ENCODE results near the gene ZNF740.

ZNF740 gene

GRCh38 chr12:53171725-53172329 lies 8.7 kb upstream of the ZNF740 start:
- no peak overlapping the region for H3K4me2 ChIP-seq (ENCODE audit: low read length)
- H3K9ac ChIP-seq, result no peak overlapping the region
- H3K4me3 ChIP-seq (ENCODE audit: low read depth, low read length), result no peak overlapping the region
- peak overlapping the region; percentile 54 for H3K27ac ChIP-seq
- H3K79me2 ChIP-seq, result no peaks in the 10 kb centered on the region
- H2AFZ ChIP-seq, result peak overlapping the region; percentile 82
- H3K36me3 ChIP-seq (ENCODE audit: control insufficient read depth, insufficient read depth, low read length), result no peaks in the 10 kb centered on the region
- TF ChIP-seq CTCF (IDR thresholded peaks at IDR 0.05), result no peak
- no peaks in the 10 kb centered on the region for H3K27me3 ChIP-seq (ENCODE audit: control insufficient read depth, insufficient read depth, low read length)
- no peaks in the 10 kb centered on the region for H3K9me3 ChIP-seq (ENCODE audit: control insufficient read depth, low read length)
- H3K4me1 ChIP-seq, result peaks cover 34% of the 10 kb centered on the region

GRCh38 chr12:53172352-53172751 lies 8.2 kb upstream of the ZNF740 start:
- Histone ChIP-seq H3K79me2 (no peaks in the 10 kb centered on the region), H3K9ac (no peak overlapping the region), H3K36me3 (ENCODE audit: control insufficient read depth, insufficient read depth, low read length) (no peaks in the 10 kb centered on the region), H2AFZ (no peak overlapping the region), H3K4me3 (ENCODE audit: low read depth, low read length) (no peak overlapping the region), H3K27me3 (ENCODE audit: control insufficient read depth, insufficient read depth, low read length) (no peaks in the 10 kb centered on the region), H3K9me3 (ENCODE audit: control insufficient read depth, low read length) (no peaks in the 10 kb centered on the region), H3K4me2 (ENCODE audit: low read length) (no peak overlapping the region), H3K4me1 (peaks cover 34% of the 10 kb centered on the region), H3K27ac (no peak overlapping the region)
- TF ChIP-seq CTCF (IDR thresholded peaks at IDR 0.05), result no peak

GRCh38 chr12:53173085-53173715 lies 7.3 kb upstream of the ZNF740 start:
- Histone ChIP-seq H3K4me2 (ENCODE audit: low read length) (no peak overlapping the region), H3K27ac (no peak overlapping the region), H3K27me3 (ENCODE audit: control insufficient read depth, insufficient read depth, low read length) (no peaks in the 10 kb centered on the region), H3K9ac (no peak overlapping the region), H2AFZ (no peak overlapping the region), H3K79me2 (peaks cover 2% of the 10 kb centered on the region), H3K4me3 (ENCODE audit: low read depth, low read length) (no peak overlapping the region), H3K4me1 (peaks cover 34% of the 10 kb centered on the region), H3K9me3 (ENCODE audit: control insufficient read depth, low read length) (no peaks in the 10 kb centered on the region), H3K36me3 (ENCODE audit: control insufficient read depth, insufficient read depth, low read length) (no peaks in the 10 kb centered on the region)
- TF ChIP-seq CTCF (IDR thresholded peaks at IDR 0.05), result no peak

GRCh38 chr12:53174881-53175491 lies 5.5 kb upstream of the ZNF740 start:
- Histone ChIP-seq H3K27ac (peak overlapping the region; percentile 13), H3K36me3 (ENCODE audit: control insufficient read depth, insufficient read depth, low read length) (no peaks in the 10 kb centered on the region), H3K9me3 (ENCODE audit: control insufficient read depth, low read length) (no peaks in the 10 kb centered on the region), H3K9ac (no peak overlapping the region), H3K4me3 (ENCODE audit: low read depth, low read length) (no peak overlapping the region), H2AFZ (peak overlapping the region; percentile 48), H3K27me3 (ENCODE audit: control insufficient read depth, insufficient read depth, low read length) (no peaks in the 10 kb centered on the region), H3K4me1 (peaks cover 35% of the 10 kb centered on the region), H3K4me2 (ENCODE audit: low read length) (no peak overlapping the region), H3K79me2 (peaks cover 5% of the 10 kb centered on the region)
- peak; percentile 52 for TF ChIP-seq CTCF (IDR thresholded peaks at IDR 0.05)
